ENCODE data around the gene MIF4GD. TPM values are rescaled to one million over a fixed set of nuclear protein-coding genes. Genes with fewer than 3 reads are reported as not detected.

Gene MIF4GD
- total and polyA plus RNA-seq, 10 of the 15 experiments (the other 5 are each of a cell fraction or from before 2014, with no cell fraction given), result 22.8 to 96.2 (median 60.1) TPM

DNA sequence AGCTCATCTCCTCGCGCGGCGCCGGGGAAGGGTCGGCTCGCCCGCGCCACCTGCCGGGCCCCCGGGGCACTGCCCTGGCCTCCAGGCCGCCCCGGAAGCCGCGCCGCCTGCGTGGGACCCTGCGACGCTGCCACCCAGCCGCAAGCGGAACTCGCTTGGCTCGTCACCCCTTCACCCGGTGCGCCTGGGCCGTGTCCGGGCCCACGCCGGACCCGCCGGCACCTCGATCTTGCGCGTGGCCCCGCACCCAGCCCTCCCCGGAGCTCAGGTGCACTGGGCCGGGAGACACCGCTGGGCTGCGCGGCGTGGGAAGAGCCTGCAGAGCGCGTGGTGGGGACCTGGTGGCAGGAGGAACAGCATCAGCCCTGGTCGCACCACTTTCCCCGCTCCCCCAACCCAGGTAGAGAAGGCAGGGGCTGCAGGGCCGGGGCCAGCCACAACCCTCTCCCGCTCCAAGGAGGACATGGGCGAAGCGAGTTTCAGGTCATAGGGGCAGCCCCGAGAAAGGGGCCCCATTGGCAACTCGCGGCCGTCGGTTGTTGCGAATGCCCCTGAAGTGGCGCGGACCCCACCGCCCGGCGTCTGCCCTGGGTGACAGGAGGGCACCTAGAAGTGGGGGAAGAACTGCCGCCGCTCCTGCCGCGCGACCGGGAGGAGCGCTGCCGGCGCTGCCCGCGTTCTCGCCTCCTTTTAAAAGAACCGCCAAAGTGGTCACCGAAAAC, 363 bp upstream of the MIF4GD start (continued):
- TF ChIP-seq, protein P1, sequence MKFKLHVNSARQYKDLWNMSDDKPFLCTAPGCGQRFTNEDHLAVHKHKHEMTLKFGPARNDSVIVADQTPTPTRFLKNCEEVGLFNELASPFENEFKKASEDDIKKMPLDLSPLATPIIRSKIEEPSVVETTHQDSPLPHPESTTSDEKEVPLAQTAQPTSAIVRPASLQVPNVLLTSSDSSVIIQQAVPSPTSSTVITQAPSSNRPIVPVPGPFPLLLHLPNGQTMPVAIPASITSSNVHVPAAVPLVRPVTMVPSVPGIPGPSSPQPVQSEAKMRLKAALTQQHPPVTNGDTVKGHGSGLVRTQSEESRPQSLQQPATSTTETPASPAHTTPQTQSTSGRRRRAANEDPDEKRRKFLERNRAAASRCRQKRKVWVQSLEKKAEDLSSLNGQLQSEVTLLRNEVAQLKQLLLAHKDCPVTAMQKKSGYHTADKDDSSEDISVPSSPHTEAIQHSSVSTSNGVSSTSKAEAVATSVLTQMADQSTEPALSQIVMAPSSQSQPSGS (IDR thresholded peaks at IDR 0.05; ENCODE audit: low read length), result no peak
- peak; percentile 69; the same call in 1 of the 2 replicates for TF ChIP-seq DPF2 (IDR thresholded peaks at IDR 0.05)
- TF ChIP-seq KAT2A (conservative IDR thresholded peaks at IDR 0.05; ENCODE audit: control insufficient read depth, low read depth, low read length), result no peak
- TF ChIP-seq YBX1 (IDR thresholded peaks at IDR 0.05), result no peak
- TF ChIP-seq, protein P2, sequence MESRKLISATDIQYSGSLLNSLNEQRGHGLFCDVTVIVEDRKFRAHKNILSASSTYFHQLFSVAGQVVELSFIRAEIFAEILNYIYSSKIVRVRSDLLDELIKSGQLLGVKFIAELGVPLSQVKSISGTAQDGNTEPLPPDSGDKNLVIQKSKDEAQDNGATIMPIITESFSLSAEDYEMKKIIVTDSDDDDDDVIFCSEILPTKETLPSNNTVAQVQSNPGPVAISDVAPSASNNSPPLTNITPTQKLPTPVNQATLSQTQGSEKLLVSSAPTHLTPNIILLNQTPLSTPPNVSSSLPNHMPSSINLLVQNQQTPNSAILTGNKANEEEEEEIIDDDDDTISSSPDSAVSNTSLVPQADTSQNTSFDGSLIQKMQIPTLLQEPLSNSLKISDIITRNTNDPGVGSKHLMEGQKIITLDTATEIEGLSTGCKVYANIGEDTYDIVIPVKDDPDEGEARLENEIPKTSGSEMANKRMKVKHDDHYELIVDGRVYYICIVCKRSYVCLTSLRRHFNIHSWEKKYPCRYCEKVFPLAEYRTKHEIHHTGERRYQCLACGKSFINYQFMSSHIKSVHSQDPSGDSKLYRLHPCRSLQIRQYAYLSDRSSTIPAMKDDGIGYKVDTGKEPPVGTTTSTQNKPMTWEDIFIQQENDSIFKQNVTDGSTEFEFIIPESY (IDR thresholded peaks at IDR 0.05), result no peak
- TF ChIP-seq RELA (IDR thresholded peaks at IDR 0.05; ENCODE audit: borderline replicate concordance, partially characterized antibody), result no peak
- no peak for TF ChIP-seq PAX5 (IDR thresholded peaks at IDR 0.05; ENCODE audit: borderline replicate concordance, low read depth, low read length)
- 0 out of 2 replicates have a peak, but pooled peaks have one; percentile 17 for TF ChIP-seq CBX5 (IDR thresholded peaks at IDR 0.05; ENCODE audit: low read depth)
- peak; percentile 68; the same call in 1 of the 2 replicates for TF ChIP-seq TCF3 (IDR thresholded peaks at IDR 0.05; ENCODE audit: borderline replicate concordance, insufficient read depth, low read depth, low read length)
- TF ChIP-seq, protein P3, sequence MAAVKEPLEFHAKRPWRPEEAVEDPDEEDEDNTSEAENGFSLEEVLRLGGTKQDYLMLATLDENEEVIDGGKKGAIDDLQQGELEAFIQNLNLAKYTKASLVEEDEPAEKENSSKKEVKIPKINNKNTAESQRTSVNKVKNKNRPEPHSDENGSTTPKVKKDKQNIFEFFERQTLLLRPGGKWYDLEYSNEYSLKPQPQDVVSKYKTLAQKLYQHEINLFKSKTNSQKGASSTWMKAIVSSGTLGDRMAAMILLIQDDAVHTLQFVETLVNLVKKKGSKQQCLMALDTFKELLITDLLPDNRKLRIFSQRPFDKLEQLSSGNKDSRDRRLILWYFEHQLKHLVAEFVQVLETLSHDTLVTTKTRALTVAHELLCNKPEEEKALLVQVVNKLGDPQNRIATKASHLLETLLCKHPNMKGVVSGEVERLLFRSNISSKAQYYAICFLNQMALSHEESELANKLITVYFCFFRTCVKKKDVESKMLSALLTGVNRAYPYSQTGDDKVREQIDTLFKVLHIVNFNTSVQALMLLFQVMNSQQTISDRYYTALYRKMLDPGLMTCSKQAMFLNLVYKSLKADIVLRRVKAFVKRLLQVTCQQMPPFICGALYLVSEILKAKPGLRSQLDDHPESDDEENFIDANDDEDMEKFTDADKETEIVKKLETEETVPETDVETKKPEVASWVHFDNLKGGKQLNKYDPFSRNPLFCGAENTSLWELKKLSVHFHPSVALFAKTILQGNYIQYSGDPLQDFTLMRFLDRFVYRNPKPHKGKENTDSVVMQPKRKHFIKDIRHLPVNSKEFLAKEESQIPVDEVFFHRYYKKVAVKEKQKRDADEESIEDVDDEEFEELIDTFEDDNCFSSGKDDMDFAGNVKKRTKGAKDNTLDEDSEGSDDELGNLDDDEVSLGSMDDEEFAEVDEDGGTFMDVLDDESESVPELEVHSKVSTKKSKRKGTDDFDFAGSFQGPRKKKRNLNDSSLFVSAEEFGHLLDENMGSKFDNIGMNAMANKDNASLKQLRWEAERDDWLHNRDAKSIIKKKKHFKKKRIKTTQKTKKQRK (IDR thresholded peaks at IDR 0.05; ENCODE audit: low read depth, low read length), result no peak
- peak; percentile 50; the same call in 1 of the 2 replicates for TF ChIP-seq SMAD5 (IDR thresholded peaks at IDR 0.05; ENCODE audit: low read depth)
- no peak for TF ChIP-seq NR2C2 (IDR thresholded peaks at IDR 0.05; ENCODE audit: borderline replicate concordance, control insufficient read depth, insufficient read length, low read depth)
- TF ChIP-seq, protein P4, sequence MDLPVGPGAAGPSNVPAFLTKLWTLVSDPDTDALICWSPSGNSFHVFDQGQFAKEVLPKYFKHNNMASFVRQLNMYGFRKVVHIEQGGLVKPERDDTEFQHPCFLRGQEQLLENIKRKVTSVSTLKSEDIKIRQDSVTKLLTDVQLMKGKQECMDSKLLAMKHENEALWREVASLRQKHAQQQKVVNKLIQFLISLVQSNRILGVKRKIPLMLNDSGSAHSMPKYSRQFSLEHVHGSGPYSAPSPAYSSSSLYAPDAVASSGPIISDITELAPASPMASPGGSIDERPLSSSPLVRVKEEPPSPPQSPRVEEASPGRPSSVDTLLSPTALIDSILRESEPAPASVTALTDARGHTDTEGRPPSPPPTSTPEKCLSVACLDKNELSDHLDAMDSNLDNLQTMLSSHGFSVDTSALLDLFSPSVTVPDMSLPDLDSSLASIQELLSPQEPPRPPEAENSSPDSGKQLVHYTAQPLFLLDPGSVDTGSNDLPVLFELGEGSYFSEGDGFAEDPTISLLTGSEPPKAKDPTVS (IDR thresholded peaks at IDR 0.05; ENCODE audit: low read depth, low read length), result no peak
- TF ChIP-seq NRF1 (conservative IDR thresholded peaks at IDR 0.05; ENCODE audit: low read depth, low read length), result no peak
- no peak; the same call in 1 of the 2 replicates for TF ChIP-seq PML (IDR thresholded peaks at IDR 0.05; ENCODE audit: low read length)
- no peak for TF ChIP-seq FOS (IDR thresholded peaks at IDR 0.05; ENCODE audit: borderline replicate concordance, extremely low read depth, insufficient read length)
- TF ChIP-seq ZNF24 (IDR thresholded peaks at IDR 0.05), result 0 out of 2 replicates have a peak, but pooled peaks have one; percentile 53
- TF ChIP-seq, protein P5, sequence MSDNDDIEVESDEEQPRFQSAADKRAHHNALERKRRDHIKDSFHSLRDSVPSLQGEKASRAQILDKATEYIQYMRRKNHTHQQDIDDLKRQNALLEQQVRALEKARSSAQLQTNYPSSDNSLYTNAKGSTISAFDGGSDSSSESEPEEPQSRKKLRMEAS (IDR thresholded peaks at IDR 0.05; ENCODE audit: low read depth, low read length), result no peak; the same call in 1 of the 2 replicates
- TF ChIP-seq CHD2 (IDR thresholded peaks at IDR 0.05; ENCODE audit: borderline replicate concordance, low read depth, low read length), result 0 out of 2 replicates have a peak, but pooled peaks have one; percentile 30
